IMR-90 (cell line): ENCODE data around the gene ZNF512B.

Experiments
- BHLHE40 ChIP-seq: fragments of 150-350 bp; IDR thresholded peaks from 2 replicates; pipeline ENCODE4 v1.6.1; 2016; ENCODE audit warnings: mild to moderate bottlenecking, low read depth, low read length
- CEBPB ChIP-seq: IDR thresholded peaks from 2 replicates; pipeline ENCODE4 v1.6.1; 2012; ENCODE audit warnings: low read depth, low read length, improper control_type of control experiment
- CHD1 ChIP-seq: IDR thresholded peaks from 2 replicates; pipeline ENCODE4 v1.6.1; 2012; ENCODE audit warnings: low read depth, low read length, improper control_type of control experiment
- MAFK ChIP-seq: IDR thresholded peaks from 2 replicates; pipeline ENCODE4 v1.6.1; 2012; ENCODE audit warnings: low read depth, low read length, improper control_type of control experiment
- MAZ ChIP-seq: IDR thresholded peaks from 2 replicates; pipeline ENCODE4 v1.6.1; 2012; ENCODE audit warnings: low read depth, mild to moderate bottlenecking, low read length, improper control_type of control experiment, moderate library complexity, borderline replicate concordance
- MXI1 ChIP-seq: IDR thresholded peaks from 2 replicates; pipeline ENCODE4 v1.6.1; 2012; ENCODE audit warnings: low read depth, mild to moderate bottlenecking, low read length, moderate library complexity, borderline replicate concordance
- NFE2L2 ChIP-seq: fragments of 150-350 bp; IDR thresholded peaks from 2 replicates; pipeline ENCODE4 v1.6.1; 2016; ENCODE audit warnings: low read depth, mild to moderate bottlenecking, low read length
- POLR2A ChIP-seq: IDR thresholded peaks from 2 replicates; pipeline ENCODE4 v1.6.1; 2012; ENCODE audit warnings: mild to moderate bottlenecking, low read depth, low read length
- RAD21 ChIP-seq: IDR thresholded peaks from 2 replicates; pipeline ENCODE4 v1.6.1; 2012; ENCODE audit warnings: low read length, improper control_type of control experiment
- RFX5 ChIP-seq: IDR thresholded peaks from 2 replicates; pipeline ENCODE4 v1.8.0; 2012; ENCODE audit warnings: low read depth, mild to moderate bottlenecking, low read length, moderate library complexity
- SMC3 ChIP-seq: fragments of 150-350 bp; IDR thresholded peaks from 2 replicates; pipeline ENCODE4 v1.6.1; 2016; ENCODE audit warnings: low read depth, mild to moderate bottlenecking, antibody characterized with exemption, low read length, moderate library complexity
- TF ChIP-seq, protein P1 (sequence below): conservative IDR thresholded peaks from 2 replicates; pipeline ENCODE4 v1.5.1; 2012; ENCODE audit warnings: mild to moderate bottlenecking, low read depth, low read length, improper control_type of control experiment
- TF ChIP-seq, protein P2 (sequence below): fragments of 150-350 bp; IDR thresholded peaks from 2 replicates; pipeline ENCODE4 v1.6.1; 2017; ENCODE audit warnings: mild to moderate bottlenecking, antibody characterized with exemption, low read length, low read depth
- TF ChIP-seq, protein P3 (sequence below): fragments of 150-350 bp; IDR thresholded peaks from 2 replicates; pipeline ENCODE4 v1.6.1; 2016; ENCODE audit warnings: low read depth, mild to moderate bottlenecking, low read length, moderate library complexity, borderline replicate concordance

DNA sequence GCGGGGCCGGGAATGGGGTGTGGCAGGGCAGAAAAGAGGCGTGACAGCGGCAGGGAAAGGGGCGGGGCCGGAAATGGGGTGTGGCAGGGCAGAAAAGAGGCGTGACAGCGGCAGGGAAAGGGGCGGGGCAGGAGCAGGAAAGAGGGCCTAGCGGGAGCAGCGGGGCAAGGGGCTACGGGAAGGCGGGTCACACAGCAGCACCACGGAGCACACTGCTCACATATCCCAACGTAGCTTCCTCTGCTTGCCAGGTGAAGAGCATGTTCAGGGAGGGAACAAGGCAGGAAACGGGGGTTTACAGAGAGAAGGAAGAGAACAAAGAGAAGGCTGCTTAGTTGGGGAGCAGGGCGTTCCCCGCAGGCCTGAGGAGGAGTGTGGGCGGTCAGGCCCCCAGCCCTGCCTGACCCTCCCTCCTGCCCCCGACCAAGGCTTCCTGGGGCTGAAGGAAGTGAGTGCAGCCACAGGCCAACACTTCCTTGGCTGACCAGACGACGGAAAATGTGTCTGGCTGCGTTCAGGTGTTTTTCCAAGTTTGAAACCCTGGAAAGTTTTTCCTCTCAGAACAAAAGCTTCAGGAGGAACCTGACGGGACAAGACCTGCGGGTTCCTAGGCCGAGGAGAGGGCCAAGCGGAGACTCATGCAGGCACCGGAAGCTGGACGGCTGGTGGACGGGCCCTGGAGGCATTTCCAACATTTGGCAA is 27.3 kb downstream of the ZNF512B start:
- no peak for TF ChIP-seq RFX5
- no peak for TF ChIP-seq POLR2A
- TF ChIP-seq, protein P1, sequence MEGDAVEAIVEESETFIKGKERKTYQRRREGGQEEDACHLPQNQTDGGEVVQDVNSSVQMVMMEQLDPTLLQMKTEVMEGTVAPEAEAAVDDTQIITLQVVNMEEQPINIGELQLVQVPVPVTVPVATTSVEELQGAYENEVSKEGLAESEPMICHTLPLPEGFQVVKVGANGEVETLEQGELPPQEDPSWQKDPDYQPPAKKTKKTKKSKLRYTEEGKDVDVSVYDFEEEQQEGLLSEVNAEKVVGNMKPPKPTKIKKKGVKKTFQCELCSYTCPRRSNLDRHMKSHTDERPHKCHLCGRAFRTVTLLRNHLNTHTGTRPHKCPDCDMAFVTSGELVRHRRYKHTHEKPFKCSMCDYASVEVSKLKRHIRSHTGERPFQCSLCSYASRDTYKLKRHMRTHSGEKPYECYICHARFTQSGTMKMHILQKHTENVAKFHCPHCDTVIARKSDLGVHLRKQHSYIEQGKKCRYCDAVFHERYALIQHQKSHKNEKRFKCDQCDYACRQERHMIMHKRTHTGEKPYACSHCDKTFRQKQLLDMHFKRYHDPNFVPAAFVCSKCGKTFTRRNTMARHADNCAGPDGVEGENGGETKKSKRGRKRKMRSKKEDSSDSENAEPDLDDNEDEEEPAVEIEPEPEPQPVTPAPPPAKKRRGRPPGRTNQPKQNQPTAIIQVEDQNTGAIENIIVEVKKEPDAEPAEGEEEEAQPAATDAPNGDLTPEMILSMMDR = no peak
- no peak for TF ChIP-seq CEBPB
- no peak for TF ChIP-seq RAD21
- no peak for TF ChIP-seq BHLHE40
- no peak for TF ChIP-seq MAFK
- TF ChIP-seq, protein P2, sequence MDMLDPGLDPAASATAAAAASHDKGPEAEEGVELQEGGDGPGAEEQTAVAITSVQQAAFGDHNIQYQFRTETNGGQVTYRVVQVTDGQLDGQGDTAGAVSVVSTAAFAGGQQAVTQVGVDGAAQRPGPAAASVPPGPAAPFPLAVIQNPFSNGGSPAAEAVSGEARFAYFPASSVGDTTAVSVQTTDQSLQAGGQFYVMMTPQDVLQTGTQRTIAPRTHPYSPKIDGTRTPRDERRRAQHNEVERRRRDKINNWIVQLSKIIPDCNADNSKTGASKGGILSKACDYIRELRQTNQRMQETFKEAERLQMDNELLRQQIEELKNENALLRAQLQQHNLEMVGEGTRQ = no peak
- TF ChIP-seq CHD1 = no peak
- TF ChIP-seq MXI1 = no peak
- TF ChIP-seq, protein P3, sequence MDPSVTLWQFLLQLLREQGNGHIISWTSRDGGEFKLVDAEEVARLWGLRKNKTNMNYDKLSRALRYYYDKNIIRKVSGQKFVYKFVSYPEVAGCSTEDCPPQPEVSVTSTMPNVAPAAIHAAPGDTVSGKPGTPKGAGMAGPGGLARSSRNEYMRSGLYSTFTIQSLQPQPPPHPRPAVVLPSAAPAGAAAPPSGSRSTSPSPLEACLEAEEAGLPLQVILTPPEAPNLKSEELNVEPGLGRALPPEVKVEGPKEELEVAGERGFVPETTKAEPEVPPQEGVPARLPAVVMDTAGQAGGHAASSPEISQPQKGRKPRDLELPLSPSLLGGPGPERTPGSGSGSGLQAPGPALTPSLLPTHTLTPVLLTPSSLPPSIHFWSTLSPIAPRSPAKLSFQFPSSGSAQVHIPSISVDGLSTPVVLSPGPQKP = no peak
- no peak for TF ChIP-seq SMC3
- TF ChIP-seq MAZ = no peak
- TF ChIP-seq NFE2L2 = no peak
